22Rv1 (cell line): Measurements from ENCODE around the gene DNM2.

Source experiments
- CTCF ChIP-seq: fragments of 450-650 bp; IDR thresholded peaks from 2 replicates; pipeline ENCODE4 v1.5.1; 2017; ENCODE audit warnings: mild to moderate bottlenecking
- ZFX ChIP-seq: fragments of 450-650 bp; IDR thresholded peaks from 2 replicates; pipeline ENCODE4 v1.6.1; 2017; ENCODE audit warnings: antibody characterized with exemption, borderline replicate concordance

GRCh38 chr19:10685210-10685609, 32.7 kb upstream of the DNM2 start:
- no peak for TF ChIP-seq CTCF
- no peak for TF ChIP-seq ZFX
